ENCODE results near the gene SNAP25. TPM values are rescaled to one million over a fixed set of nuclear protein-coding genes. Genes with fewer than 3 reads are reported as not detected.

Gene SNAP25
- total RNA-seq, 1 donor from 2014 or later: 1.9 TPM

GRCh38 chr20:10276878-10277580, 58.4 kb downstream of the SNAP25 start:
- no peaks in the 10 kb centered on the region for H3K36me3 ChIP-seq
- intact Hi-C loops (cut with DNase I): no loop called here
- no peak for ATAC-seq

GRCh38 chr20:10277616-10278015, 59.0 kb downstream of the SNAP25 start:
- H3K27ac ChIP-seq: no peak overlapping the region
- ATAC-seq: no peak
- no peaks in the 10 kb centered on the region for H3K27me3 ChIP-seq
- no peaks in the 10 kb centered on the region for H3K36me3 ChIP-seq
- no peak for DNase-seq
- no peaks in the 10 kb centered on the region for H3K9me3 ChIP-seq
- no peaks in the 10 kb centered on the region for H3K4me1 ChIP-seq
- no peak for TF ChIP-seq CTCF (IDR thresholded peaks at IDR 0.05)
- no peak overlapping the region for H3K4me3 ChIP-seq
- intact Hi-C loops (cut with DNase I): no loop called here

More at GRCh38 chr20:10276878-10277580, 58.4 kb downstream of the SNAP25 start:
- Histone ChIP-seq H3K27ac (no peak overlapping the region), H3K4me3 (no peak overlapping the region), H3K27me3 (no peaks in the 10 kb centered on the region), H3K4me1 (no peaks in the 10 kb centered on the region), H3K9me3 (no peaks in the 10 kb centered on the region)
- no peak for TF ChIP-seq CTCF (IDR thresholded peaks at IDR 0.05)
- DNase-seq: no peak

GRCh38 chr20:10278412-10278811, 59.8 kb downstream of the SNAP25 start:
- Histone ChIP-seq H3K36me3 (no peaks in the 10 kb centered on the region), H3K4me1 (no peaks in the 10 kb centered on the region), H3K27me3 (no peaks in the 10 kb centered on the region), H3K27ac (no peak overlapping the region), H3K4me3 (no peak overlapping the region), H3K9me3 (no peaks in the 10 kb centered on the region)
- ATAC-seq (no peak), DNase-seq (no peak)
- no peak for TF ChIP-seq CTCF (IDR thresholded peaks at IDR 0.05)
- intact Hi-C loops (cut with DNase I): no loop called here

GRCh38 chr20:10280018-10280908, 61.6 kb downstream of the SNAP25 start:
- ATAC-seq (no peak), DNase-seq (no peak)
- H3K27me3 ChIP-seq: no peaks in the 10 kb centered on the region
- H3K36me3 ChIP-seq: no peaks in the 10 kb centered on the region
- TF ChIP-seq CTCF (IDR thresholded peaks at IDR 0.05): no peak
- H3K4me3 ChIP-seq: no peak overlapping the region
- no peaks in the 10 kb centered on the region for H3K4me1 ChIP-seq
- H3K27ac ChIP-seq: no peak overlapping the region
- intact Hi-C loops (cut with DNase I): no loop called here
- no peaks in the 10 kb centered on the region for H3K9me3 ChIP-seq

- ATAC-seq: no peak
- Histone ChIP-seq H3K9me3 (no peaks in the 10 kb centered on the region), H3K4me3 (no peak overlapping the region), H3K27ac (no peak overlapping the region), H3K4me1 (no peaks in the 10 kb centered on the region), H3K27me3 (no peaks in the 10 kb centered on the region), H3K36me3 (no peaks in the 10 kb centered on the region)
- DNase-seq: no peak
- no peak for TF ChIP-seq CTCF (IDR thresholded peaks at IDR 0.05)
- intact Hi-C loops (cut with DNase I): no loop called here
Observed at GRCh38 chr20:10281911-10282310, 63.3 kb downstream of the SNAP25 start.
